HG03060 (cell line): ENCODE measurements around the gene ATP8A1.
A peak's percentile ranks its signal among the peaks of the same experiment; 100 is the strongest.
"Not testable (repeated sequence)": the region's sequence is repeated elsewhere in the genome, so short reads cannot be mapped to it uniquely, and the experiment has no call there.

Experiments used
- ATAC-seq: cut with Tn5 transposase; IDR thresholded peaks from one replicate; pipeline ENCODE4 v1.9.1; 2021; ENCODE audit warnings: low read depth, moderate number of reproducible peaks; ENCODE audit not compliant: unreplicated experiment

The ATP8A1 gene

DNA sequence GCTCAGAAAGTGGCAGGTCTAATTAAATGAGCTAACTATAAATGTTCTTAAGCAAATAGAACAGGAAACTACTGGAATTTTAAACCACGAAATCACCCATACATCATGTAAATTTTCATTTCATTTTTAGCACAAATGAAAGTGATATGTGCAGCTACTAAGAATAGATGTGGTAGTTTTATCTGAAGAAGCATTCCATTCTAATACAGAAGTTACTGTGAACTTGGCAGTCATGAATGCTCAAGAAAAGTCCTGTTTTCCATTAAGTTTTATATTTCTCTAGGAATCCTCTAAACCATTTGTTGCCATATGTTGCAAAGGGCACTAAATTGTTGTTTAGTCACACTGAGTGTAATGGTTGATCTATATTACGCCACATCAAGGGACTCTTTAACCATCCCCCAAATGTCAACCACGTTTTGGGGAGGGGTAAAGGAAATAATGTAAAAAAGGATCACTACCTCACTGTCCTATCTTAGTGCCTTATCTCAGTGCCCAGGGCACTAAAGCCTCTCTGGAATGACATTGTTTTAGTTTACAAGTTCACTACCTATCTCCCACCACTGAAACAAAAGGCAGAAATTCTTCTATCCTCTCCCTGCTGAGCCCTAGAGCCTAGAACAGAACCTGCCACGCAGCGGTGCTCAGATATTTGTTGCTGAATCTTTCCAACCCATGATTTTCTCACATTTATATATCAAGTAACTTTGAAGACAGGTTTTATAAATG is 141.6 kb downstream of the ATP8A1 start:
- no peak for ATAC-seq

DNA sequence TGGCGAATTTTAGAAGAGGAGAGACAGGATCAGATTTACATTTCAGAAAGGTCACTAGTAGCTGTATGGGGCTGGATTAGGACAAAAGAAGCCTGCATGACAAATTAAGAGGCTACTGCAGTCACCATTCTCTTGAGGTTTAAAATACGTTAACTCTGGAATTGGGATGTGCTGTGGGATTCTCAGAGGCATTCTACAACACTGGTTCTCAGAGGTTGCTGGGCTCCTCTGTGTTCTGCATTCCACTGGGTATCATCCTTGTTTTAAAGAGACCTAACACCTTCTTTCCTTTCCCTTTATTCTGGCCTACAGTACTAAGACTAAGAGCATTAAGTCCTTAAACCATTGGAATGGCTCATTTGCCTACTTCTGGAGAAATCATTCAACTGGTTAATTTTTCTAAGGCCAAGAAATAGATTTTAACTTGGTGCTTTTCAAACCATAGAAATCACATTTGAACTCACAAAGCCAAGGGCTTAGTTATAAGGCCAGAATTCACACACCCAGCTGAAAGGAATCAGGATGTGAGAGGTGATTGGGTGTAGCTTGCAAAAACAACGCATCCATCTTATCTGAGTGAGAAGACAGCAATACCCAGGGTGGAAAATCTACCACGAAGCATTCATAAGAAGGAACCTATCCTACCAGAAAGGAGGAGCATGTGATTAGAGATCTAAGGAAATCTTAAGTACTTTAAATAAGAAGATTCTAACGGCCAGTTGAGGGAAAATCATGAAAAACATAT is 143.0 kb downstream of the ATP8A1 start:
- no peak for ATAC-seq

DNA sequence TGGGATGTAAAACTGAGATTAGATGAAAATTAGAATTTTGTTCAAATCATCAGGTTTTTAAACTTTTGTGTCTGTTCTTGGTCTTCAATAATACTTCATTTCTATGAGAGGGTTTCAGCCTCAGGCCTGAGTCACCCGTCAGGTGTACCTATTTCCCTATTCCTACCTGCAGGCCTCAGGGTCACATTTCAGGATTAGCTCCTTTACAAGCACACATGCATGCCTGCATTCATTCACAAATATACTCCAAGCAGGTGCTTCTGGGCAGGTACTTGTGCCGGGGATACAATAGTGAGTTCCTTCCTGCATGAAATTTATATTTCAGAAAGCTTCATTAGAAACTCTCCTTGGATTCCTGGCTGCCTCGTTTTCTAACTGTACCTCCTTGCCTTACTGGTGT is 144.7 kb downstream of the ATP8A1 start:
- ATAC-seq: no peak

DNA sequence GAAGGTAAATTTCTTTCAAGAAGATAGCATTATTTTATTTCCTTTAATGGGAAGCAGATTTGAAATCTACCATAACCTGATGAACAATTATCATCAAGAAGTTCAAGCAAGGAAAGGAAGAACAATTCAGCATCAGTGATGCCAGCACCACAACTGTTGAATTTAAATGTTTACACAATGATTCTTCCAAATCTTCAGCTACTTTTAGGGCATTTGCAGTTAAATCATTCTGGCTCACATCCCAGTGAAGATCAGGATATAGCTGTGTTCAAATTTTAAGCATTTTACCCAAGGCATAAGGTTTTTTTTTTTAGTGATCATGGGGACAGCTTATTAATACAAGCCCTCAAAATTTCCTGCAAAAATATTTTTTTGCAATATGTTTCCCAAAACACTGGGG is 146.7 kb downstream of the ATP8A1 start:
- no peak for ATAC-seq

DNA sequence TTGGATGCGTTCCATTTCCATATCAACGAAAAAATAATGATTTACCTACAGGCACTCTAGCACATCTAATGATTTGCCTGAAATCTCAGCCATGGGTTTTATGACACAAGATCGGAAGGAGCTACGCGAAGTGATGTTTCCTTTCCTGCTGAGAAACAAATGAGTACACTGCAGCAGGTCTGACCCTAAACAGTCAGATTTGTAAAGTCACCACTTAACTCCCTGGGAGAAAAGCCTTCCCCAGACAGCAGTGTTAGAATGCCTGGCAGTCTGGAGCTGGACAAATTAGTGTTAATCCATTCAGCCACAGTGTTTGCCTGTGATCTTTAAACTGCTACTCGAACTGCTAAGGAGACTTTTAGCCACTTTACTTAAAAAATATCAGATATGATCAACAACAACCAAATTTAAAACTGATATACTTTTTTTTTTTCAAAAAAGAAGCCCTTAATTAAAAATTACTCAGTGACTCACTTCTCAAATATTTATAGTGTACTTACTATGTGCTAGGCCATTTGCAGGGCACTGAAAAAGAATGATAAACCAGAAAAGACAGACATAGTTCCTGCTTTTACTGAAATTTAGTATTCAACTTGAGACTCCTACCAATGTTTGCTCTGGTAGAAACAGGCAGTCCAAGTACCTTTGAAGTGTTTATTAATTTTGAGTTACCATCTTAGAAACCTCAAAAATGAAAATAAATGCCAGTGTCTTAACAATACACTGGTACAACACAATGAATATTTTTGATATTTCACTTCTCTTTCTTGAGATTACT is 155.1 kb downstream of the ATP8A1 start:
- ATAC-seq: no peak

DNA sequence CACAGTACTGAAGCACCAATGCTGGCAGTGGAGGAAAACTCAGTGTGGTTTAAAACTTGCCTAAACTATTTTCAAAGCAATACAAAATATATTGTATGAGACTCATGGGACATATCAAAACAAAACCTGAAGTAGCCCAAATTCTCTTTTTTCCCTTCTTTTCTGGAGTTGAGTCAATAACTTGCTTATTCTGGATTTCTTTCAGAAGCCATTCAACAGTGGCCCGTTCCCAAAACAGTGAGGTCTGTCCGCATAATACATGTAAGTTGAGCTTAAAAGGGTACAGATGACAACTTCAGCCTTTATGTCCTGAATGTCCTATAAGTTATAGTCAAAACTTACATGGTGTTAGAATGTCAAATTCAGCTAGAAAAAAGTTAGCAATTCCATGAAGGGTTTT is 158.9 kb downstream of the ATP8A1 start:
- no peak for ATAC-seq

DNA sequence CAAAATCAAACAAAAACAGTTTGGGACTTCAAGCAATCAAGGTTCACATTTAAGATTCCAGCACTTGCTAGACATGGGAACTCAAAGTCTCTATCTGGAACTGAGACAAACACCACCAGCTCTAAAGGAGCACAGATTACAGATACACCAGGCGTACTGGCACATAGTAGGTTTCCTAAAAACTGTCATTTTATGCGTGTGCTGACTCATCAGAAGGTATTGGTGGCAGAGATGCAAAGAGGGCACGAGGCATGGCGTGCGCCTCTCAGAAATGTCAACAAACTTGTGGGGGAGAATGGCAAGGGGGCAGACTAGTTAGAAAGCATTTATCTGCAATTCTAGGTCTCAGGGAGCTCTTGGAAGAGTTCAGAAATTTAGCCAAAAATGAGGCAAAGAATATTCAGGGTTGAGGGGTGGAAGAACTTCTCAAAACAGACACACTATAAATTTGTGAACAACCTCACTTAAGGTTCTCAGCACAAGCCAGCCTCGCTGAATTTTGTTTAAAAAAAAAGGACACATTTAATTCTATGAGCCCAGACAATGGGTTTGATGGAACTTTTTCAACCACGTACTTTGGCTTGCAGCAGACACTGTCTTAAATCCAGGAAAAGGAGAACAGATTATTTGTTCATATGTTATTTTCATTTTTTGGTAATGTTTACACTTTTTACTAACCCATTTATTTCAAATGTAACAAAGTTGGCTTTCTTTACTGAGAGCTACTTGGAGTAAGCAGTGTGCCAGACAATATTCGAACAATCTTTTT is 159.6 kb downstream of the ATP8A1 start:
- ATAC-seq: no peak

DNA sequence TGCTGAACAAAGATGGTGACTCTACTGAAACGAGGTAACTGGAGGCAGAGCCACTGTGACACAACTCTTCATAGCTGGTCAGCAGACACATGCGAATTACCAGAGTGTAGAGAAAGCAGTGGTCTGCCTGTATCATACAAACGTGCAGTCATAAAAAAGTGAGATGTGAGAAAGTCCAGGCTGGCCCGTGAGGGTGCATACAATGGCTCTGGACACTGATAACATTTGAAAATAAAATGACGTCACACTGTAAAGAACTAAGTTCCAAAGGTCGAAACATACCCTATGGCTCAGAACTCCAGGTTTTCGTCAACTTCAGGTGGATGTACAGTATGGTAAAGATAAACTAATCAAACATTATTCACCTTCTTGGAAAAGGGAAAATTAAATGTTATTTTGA is 163.9 kb downstream of the ATP8A1 start:
- no peak for ATAC-seq

DNA sequence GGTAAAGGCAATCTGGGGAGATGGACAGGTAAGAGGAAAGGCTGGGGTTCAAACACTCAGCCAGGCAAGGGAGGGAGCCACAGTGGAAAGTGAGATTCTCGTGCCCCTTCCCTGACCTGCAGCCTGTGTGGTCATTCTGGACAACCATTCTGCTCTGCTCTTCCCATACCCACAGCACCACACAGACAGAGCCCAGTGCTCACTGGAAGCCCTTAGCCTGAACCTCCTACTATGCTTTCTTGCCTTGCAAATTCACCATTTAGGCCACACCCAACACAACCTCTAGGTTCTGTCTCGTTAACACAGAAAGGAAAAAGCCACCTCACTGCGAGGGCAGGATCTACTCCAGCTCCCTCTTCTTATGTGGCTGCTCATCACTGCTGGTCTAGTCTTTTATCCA is 166.9 kb downstream of the ATP8A1 start:
- no peak for ATAC-seq

DNA sequence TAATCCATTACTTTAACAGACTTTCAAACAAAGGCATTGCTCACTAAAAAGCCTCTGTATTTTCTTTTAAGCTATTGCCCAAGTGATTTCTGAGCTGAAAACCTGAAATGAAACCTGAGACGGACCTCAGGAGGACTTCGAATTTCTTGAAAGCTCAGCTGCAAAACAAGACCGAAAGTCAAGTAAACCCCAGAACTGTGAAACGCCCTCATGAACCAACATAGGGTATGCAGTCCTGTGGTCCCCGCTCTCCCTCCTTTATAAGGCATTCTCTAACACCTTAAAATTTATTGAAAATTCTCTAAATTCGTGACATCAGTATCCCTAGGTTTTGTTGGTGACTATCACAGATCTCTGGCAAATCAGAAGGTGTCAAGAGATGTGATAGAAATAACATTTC is 167.8 kb downstream of the ATP8A1 start:
- ATAC-seq: peak; percentile 55

DNA sequence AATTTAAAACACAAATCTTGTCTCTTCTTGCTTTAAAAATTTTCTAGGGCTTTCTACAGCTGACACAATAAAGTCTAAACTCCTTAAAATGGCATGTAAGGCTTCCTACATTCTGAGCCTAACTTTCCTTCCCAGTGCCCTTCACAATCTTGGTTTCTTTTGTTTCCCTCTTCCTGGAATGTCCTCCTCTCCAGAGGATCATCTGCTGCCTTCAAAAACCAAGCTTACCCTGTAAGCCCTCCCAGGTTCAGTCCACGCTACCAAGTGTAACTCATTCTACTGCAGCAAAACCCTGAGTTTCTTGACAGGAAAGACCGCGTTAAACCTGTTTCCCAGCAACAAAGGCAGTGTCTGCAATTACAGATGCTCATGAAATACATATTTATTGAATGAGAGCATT is 168.4 kb downstream of the ATP8A1 start:
- ATAC-seq: no peak

DNA sequence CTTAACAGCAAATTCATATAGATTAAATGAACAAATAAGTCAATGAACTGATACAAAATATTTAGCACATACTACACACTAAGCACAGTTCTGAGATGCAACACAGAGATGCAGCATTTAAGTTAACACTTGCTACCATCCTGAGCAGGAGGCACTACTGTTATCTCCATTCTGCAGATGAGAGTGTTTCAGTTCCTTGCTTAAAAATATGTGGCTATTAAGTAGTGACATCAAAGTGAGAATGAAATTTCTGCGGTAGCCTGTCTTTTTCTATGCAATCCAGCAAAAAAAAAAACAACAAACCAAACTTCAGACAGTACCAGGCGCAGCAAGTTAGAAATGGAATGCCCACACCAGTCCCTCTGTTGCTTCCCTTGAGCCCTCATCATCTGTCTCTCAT is 168.8 kb downstream of the ATP8A1 start:
- ATAC-seq: peak; percentile 88

DNA sequence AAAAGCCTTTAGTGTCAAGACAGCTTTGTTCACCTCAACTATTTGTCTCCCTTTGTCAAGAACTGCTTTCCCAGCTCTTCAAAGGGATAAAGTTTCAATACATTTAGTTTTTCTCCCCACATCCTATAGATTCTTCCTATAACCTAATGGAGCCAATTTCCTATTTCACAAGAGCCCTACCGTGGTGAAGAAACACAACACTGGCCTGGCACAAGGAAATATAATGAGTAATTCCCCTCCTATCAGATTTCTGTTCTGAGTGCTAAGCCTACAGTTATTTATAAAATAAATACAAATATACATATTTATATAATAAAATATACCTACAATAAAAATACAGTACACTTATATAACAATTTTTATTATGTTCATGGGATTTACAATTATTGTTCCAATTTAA is 169.7 kb downstream of the ATP8A1 start:
- ATAC-seq: no peak

DNA sequence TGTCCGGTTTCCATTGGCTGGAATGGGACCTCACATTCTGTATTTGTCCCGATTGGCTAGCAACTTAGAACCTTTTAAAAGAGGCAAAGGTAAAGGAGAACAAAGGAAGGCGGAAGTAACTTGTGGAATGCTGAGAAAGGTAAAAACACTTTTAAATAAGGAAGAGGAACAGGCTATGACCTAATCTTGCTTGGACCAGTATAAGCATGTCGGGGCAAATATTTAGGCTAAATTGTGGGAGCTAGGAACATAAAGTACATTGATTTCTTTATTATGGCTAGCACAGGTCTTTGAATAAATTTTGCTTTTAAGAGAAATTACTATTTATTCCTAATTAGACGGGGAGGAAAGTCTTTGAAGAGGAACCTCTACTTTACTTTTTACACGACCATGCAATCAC is 170.7 kb downstream of the ATP8A1 start:
- not testable (repeated sequence) for ATAC-seq

DNA sequence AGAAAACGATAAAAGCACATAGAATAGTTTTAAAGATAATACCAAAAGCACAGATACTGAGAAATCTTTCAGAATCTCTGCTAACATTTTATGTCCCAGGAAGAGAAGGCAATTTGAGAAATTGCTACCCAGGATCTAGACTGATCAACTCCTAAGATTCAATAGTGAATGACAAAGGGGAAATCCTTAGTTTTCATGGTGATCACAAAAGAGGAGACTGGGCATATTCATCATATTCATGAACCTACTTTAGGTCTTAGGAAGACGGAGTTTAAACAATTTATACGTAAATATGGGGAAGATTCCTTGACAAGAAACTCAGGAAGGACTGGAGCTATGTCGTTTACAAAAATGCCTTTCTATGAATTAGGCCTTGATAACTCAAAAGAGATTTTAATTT is 172.3 kb downstream of the ATP8A1 start:
- no peak for ATAC-seq

DNA sequence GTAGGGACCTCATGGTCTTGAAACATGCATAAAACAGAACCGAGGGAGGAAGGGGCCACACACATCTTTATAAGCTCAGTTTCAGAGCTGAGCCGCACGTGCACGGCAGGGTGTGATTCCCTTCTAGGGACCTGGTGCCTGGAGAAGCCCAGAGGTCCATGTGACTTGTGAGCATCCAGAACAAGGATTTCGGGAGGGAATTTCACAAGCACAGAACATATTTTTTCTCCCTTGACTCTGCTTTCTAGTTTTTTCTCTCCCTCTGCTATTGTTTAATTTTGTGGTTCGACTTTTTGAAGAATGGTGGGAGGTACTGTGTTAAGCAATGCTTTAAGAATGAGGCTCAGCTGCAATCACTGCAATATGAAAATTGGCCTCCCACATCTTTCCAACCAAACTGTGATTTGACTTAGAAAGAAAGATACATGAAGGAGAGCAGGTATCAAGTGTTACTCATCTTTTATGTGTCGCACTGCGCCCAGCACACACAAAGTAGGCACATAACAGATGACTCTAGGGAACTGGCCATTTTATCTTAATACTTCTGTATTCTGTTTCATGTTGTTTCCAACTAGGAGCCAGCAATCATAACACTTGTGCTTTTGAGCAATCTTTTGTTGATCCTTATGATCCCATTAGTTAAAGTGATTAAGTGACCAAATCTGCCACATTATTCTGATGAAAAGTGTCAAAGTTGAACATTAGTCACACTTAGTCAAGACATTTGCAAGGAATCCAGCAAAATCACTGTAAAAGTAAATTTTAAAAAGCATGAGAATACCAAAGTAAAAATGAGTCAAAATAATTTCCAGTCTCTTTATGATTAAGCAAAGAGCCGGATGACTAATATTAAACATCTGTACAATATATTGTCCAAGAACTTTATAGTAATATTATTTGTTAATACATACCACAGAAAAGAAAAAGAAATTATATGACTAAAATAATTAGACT is 173.2 kb downstream of the ATP8A1 start:
- ATAC-seq: no peak

DNA sequence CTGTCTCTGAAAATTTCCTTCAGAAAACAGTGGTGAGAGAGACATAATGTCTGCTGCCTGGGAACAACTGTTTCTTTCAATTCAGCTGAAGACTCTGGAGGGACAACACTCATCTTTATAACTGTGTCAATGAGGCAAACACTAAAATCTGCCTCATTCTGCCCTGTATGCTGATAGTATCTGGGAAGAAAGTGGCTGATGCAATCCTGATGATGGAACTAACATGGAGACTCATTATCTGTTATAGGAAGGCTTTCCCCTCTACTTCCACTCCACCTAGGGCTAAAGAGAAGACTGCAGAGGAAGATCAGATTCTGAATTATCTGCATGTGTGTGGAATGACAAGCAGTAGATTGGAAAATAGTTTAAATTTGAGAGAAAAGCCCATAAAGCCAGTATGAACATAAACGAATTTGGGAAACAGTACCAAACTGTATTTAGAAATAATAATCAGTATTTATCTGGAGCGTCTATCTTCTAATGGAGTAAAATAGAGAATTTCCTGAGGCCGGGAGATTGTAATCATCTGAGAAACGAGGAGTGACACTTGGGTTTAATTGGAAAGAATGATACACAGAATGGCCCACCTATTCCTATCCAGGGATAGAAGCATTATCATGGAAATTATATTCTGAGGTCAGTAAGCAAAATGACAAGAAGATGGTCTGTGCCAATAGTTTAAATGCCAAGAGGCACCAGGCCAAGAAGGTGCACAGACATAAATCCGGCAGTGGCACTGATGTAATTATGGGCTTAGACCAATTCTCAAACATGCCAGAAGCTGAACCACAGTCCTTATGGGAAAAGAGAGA is 174.2 kb downstream of the ATP8A1 start:
- ATAC-seq: no peak

DNA sequence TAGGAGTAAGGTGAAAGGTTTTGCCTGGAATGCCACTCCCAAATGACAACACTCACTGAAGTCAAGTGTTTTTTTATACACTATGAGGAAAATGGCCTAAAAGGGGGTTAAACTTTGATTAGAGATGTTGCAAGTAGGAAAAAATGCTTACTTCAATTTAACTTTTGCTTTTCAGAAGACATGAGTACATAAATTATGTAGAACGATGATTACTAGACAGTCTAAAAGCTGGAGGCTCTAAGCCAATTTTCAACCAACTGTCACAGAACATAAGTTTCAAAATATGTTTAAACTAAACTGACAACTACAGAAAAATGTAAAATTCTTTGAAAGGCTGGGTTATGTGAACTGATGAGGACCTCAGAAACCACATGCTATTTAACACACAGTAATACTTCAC is 176.2 kb downstream of the ATP8A1 start:
- no peak for ATAC-seq

DNA sequence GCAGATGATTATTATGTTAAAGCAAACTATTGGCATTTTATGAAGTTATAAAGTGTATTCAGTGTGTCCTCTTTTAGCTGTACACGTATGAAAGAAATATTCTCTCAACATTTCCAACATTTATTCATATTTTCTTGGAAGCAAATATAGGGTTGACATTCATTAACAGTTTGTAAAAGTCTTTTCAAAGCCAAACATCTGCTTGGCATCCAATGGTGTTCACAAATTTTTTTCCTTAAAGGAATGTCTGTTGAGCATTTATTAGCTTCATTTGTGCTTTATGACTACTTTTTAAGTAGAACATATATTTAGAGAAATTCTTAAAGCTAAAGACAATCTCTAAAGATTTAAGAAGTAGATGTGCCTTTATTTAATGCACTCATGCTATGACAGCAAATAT is 176.6 kb downstream of the ATP8A1 start:
- no peak for ATAC-seq
